ENCODE results near the gene RAI1. TPM values are rescaled to one million over a fixed set of nuclear protein-coding genes. Genes with fewer than 3 reads are reported as not detected.

The RAI1 gene
- total and polyA plus RNA-seq, 2 of the 8 experiments (the other 6 are each of a cell fraction or from before 2014, with no cell fraction given), result 0.39 to 1.2 TPM

DNA sequence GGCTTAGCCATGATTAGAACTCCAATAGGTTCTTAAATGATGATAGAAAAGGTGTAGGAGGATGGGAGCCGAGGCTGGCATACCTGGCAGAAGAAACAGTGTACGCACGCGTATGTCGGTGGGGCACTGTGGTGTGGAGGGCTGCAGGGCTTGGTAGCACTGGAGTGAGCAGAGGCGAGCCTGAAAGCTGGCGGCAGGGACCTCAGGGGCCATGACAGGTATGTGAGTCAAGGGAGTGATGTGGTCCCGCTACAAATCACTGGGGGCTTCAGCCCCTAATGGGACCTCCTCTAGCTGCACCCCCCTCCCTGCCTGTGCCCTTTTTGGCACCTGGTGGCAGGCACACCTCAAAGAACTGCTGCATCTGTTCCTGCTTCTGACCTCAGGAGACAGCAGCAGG, 67.3 kb downstream of the RAI1 start (continued):
- TF ChIP-seq TAF7 (optimal IDR thresholded peaks at IDR 0.05; ENCODE audit: borderline replicate concordance, low read depth, low read length) (no peak), ATF2 (IDR thresholded peaks at IDR 0.05; ENCODE audit: low read length) (no peak), CTCF (IDR thresholded peaks at IDR 0.05; ENCODE audit: control extremely low read depth in 1 of 3, insufficient read depth in 1 of 3, low read depth in 1 of 3, low read length in 3 of 3) (no peak), SIN3A (conservative IDR thresholded peaks at IDR 0.05 in 1 of 2, IDR thresholded peaks at IDR 0.05 in 1 of 2; ENCODE audit: low read depth in 1 of 2, low read length in 2 of 2) (no peak), HDAC6 (IDR thresholded peaks at IDR 0.05; ENCODE audit: low read depth, low read length) (no peak), KDM4A (IDR thresholded peaks at IDR 0.05; ENCODE audit: low read depth, low read length, severe bottlenecking) (no peak)

All from H1 (cell line).